Left ventricle myocardium superior (tissue), 1 donor: Measurements from ENCODE around the gene ABL2. TPM values are rescaled to one million over a fixed set of nuclear protein-coding genes. Genes with fewer than 3 reads are reported as not detected.

Source experiments
- ATAC-seq: fragments of 200-7000 bp; cut with Tn5 transposase; one replicate; pipeline ENCODE4 v1.9.1; 2020; ENCODE audit warnings: mild to moderate bottlenecking, moderate library complexity
- DNase-seq: peaks from one replicate; pipeline ENCODE4 v3.0.0-alpha.2; 2020
- intact Hi-C: fragments of 100-400 bp; cut with micrococcal nuclease; formaldehyde crosslinking; loops from one replicate; pipeline ENCODE4 v1.11.0; 2022
- total RNA-seq: library from RNA; stranded (reverse); fragmentation: NEBNext Ultra II Directional; extraction: Animal tissue kit (Norgen Biotek cat#: 25700); gene quantifications from one replicate; pipeline ENCODE4 v1.2.1, GENCODE V29; 2021
- donor health status: DM: no; HTN: yes; CAD: no; lungs with severe emphysema.

Gene ABL2
- total RNA-seq, 1 donor from 2014 or later = 8.4 TPM

DNA sequence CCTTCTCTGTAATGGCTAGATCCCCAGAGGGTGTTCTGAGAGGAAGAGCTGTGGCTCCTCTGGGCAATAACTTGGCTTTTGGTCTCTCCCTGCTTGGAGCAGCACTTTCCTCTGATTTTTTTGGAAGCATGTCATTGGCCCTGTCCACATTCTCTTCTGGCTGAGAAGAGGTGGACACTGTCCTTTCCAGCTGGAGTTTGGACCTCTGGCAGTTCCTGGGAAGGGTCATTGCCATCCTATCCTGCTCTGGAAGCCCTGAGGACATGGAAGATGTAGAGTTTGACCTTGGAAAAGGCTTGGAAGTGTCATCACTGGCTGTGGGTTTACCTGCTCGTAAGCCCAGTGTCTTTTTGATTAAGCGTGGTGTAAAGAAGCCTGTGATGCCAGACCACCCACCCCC lies 120.8 kb downstream of the ABL2 start:
- intact Hi-C loops = no loop called here
- no peak for DNase-seq
- no peak for ATAC-seq

GRCh38 chr1:179107706-179108629 lies 121.5 kb downstream of the ABL2 start:
- ATAC-seq (peak; percentile 83), DNase-seq (no peak)
- intact Hi-C loops = no loop called here

GRCh38 chr1:179105393-179105792 lies 124.1 kb downstream of the ABL2 start:
- DNase-seq (no peak), ATAC-seq (no peak)
- intact Hi-C loops = no loop called here

- ATAC-seq (no peak), DNase-seq (no peak)
- intact Hi-C loops = no loop called here
Observed at GRCh38 chr1:179104611-179105250, 124.7 kb downstream of the ABL2 start.

- ATAC-seq = no peak
- intact Hi-C loops = no loop called here
- DNase-seq = no peak
Observed at GRCh38 chr1:179103999-179104398, 125.5 kb downstream of the ABL2 start.

DNA sequence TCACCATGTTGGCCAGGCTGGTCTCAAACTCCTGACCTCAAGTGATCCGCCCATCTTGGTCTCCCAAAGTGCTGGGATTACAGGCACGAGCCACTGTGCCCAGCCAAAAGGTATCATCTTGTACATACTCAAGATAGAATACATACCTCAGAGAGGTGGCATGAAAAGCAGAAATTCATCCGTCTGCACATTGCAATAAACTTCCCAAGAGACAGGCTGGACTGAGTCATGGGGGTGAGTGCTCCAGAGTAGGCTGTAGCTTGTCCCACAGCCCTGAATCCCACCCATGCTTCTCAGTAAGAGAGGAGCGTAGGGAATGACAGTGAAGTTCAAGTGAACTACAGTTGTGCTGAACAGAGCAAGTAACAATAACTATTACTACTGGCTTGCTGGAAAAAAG lies 127.9 kb downstream of the ABL2 start:
- DNase-seq (no peak), ATAC-seq (no peak)
- intact Hi-C loops = no loop called here

DNA sequence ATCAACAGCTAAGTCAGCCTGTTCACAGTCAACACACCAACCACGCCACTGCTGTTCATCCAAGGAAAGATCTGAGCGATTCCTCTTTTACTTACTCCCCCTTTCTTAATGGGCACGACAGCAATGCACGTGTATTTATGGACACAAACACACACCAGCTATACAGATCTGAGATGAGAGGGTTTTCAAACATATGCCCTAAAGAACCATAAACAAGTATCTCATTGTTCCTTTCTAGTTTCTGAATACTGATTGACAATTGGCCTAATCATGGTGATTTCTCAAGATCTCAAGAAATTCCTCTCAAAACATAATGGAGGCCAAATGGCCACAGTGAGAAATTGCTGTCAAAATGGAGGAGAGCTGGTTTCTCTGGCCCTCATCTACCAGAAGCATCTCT lies 129.6 kb downstream of the ABL2 start:
- DNase-seq (no peak), ATAC-seq (no peak)
- intact Hi-C loops = no loop called here

DNA sequence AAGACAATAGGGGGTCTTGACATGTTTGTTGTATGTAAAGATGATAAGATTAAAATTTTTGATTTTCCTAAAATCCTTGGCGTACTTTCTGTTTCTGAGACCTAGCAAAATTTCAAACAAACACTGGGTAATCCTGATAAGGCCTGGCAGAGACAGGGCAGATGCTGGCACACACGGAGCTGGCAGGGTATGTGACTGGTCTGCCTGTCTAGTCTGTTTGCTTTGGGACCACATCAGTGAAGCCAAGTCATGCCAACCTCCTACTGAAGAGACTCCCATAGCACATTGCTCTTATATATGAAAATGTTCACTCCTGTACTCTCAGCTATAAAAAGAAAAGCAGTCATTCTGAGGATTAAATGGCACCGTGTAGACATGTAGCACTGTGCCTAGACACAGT lies 133.6 kb downstream of the ABL2 start:
- ATAC-seq = peak; percentile 73
- intact Hi-C loops = no loop called here

DNA sequence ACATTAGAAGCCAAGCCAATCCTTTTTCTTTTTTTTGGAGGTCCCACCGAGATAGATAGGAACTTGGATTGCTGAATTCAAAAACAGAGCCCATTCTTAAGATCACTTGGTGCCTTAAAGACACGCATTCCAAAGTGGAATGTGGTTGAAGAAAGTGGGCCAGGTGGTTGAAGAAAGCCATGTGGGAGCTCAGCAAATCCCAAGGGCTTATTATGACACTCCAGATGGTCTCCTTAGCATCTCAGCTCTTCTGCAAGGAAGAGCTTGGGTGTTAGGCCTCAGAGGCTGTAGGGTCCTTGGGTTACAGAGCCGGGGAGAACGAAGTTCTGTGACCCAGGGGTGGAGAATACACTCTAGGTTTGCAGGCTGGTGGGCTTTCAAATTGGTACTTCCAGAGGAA lies 134.1 kb downstream of the ABL2 start:
- ATAC-seq (no peak), DNase-seq (no peak)
- intact Hi-C loops = no loop called here

More for the DNA sequence above, 133.6 kb downstream of the ABL2 start:
- peak; percentile 54 for DNase-seq

GRCh38 chr1:179094818-179095217 lies 134.7 kb downstream of the ABL2 start:
- ATAC-seq = no peak

GRCh38 chr1:179092896-179093461 lies 136.5 kb downstream of the ABL2 start:
- ATAC-seq = no peak
- DNase-seq = no peak
- intact Hi-C loops = no loop called here

More at GRCh38 chr1:179094818-179095217, 134.7 kb downstream of the ABL2 start:
- no peak for DNase-seq
- intact Hi-C loops = no loop called here

DNA sequence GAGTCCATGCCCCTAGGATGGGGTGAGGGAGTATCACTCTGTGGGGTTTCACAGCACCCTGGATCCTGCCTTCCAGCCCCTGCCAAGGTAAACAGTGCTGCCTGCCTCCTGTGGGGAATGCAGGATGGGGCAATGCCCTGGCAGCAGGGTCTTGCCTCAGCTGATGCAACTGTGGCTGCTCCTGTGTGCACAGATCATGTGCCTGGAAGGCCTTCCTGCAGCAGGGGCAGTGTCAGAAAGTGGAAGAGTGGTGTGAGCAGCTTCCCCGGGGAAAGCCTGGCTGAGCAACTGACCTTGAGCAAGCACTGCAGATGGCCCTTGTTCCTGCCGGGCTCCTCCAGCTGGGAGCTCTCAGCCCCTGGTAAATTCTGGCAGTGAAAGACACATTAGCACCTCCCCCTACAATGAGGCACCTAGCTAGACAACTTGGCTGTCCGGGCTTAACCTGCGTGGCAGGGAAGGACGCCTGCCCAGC lies 137.7 kb downstream of the ABL2 start:
- intact Hi-C loops = no loop called here
- peak; percentile 87 for ATAC-seq
- peak; percentile 77 for DNase-seq

DNA sequence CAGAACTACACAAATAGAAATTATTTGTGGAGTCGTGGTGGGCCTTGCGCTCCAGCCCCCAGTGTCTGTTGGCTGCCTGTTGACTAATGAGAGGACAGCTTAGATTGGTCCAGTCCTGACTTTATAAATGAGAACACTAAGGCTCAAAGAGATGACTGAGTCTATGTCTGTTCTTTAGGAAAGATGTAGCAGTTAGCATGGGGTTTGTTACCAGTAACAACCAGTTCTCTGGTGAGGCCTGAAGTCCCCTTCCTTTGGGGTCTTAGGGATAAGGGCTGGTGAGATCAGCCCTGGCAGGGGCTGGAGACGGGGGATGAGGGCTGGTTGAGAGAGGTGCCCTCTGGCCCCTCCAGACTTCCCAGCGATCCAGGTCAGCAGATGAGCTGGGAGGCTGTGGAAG lies 138.6 kb downstream of the ABL2 start:
- intact Hi-C loops = no loop called here
- no peak for ATAC-seq
- no peak for DNase-seq

DNA sequence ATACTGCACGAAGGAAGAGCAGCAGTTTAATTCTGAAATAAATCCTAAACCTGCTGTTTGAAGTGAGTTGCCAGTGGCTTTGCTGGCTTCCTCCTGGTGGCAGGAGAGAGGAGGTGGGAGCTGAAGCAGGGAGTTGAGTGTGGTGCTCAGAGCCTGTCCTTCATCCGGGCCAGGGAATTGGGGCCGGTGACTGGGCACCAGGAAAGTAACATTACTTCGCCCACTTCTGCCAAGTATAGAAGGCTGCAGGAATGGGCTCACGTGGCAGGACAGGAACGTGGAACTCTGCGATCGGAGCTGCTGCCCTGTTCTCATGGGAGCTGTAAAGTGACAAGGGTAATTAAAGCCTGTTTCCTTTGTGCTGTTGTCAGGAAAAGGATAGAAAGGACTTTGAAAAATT lies 139.0 kb downstream of the ABL2 start:
- intact Hi-C loops = no loop called here
- ATAC-seq (peak; percentile 65), DNase-seq (peak; percentile 50)

- no peak for ATAC-seq
- intact Hi-C loops = loop anchor here (10.0 kb wide), 1 partner anchor 105 kb away; no protein-coding TSS in a partner anchor
- no peak for DNase-seq
Observed at GRCh38 chr1:179089827-179090482, 139.5 kb downstream of the ABL2 start.

GRCh38 chr1:179087665-179088064 lies 141.8 kb downstream of the ABL2 start:
- DNase-seq (no peak), ATAC-seq (no peak)
- intact Hi-C loops = loop anchor here (10.0 kb wide), 1 partner anchor 107 kb away; no protein-coding TSS in a partner anchor

- no peak for DNase-seq
- no peak for ATAC-seq
- intact Hi-C loops = loop anchor here (10.0 kb wide), 1 partner anchor 111 kb away; no protein-coding TSS in a partner anchor
Observed at GRCh38 chr1:179083533-179083932, 145.9 kb downstream of the ABL2 start.

DNA sequence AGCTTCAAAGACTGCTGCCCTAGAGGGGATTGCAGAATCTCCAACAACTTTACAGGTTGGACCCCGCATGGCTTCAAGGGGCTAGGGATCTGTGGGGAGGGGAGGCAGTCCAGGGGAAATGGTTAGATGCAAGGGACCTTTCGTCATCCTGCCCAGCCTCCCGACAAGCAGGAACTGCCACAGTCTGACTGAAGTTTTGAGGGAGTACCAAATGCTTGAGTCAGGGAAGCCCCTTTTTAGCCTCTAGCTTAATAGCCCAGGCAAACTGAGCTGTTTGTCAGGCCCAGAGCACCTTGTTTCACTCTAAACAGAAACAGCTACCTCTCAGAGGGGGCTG lies 146.5 kb downstream of the ABL2 start:
- intact Hi-C loops = loop anchor here (10.0 kb wide), 1 partner anchor 112 kb away; no protein-coding TSS in a partner anchor
- ATAC-seq (no peak), DNase-seq (no peak)

DNA sequence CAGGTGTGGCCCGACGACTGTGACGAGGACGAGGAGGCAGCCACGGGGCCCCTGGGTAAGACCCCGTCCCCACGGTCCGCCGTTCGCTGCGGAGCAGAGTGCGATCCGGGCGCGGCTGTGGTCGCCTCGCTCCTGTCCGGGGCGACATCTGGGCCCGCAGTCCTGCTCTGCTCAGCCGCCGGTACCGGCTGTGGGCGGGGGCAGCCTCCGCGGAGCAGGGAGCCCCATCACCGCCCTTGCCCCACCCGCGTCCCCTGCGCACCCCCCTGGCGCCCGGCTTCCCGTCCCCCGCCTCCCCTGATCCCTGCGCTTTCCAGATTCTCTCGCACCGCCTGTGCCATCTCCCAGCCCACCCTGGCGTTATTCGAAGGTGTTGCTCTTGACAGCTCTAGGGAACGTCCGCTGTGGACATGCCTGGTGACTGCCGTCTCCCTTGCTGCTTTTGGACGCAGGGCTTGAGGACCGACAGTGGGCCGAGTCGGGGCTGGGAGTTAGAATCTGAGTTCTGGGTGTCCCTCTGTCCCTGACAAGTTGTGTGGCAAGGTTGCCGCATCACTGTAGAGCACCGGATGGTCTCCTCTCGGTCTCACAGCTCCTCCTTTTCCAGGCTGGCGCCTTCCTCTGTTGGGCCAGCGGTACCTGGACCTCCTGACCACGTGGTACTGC lies 147.0 kb downstream of the ABL2 start:
- DNase-seq (no peak), ATAC-seq (peak; percentile 61)
- intact Hi-C loops = loop anchor here (10.0 kb wide), 1 partner anchor 112 kb away; no protein-coding TSS in a partner anchor
